GM18519 (cell line): Measurements from ENCODE around the gene DHX29.

Experiments
- ATAC-seq: cut with Tn5 transposase; IDR thresholded peaks from one replicate; pipeline ENCODE4 v1.9.1; 2021; ENCODE audit warnings: mild to moderate bottlenecking, moderate library complexity; ENCODE audit not compliant: unreplicated experiment, low FRiP score

DHX29 gene

DNA sequence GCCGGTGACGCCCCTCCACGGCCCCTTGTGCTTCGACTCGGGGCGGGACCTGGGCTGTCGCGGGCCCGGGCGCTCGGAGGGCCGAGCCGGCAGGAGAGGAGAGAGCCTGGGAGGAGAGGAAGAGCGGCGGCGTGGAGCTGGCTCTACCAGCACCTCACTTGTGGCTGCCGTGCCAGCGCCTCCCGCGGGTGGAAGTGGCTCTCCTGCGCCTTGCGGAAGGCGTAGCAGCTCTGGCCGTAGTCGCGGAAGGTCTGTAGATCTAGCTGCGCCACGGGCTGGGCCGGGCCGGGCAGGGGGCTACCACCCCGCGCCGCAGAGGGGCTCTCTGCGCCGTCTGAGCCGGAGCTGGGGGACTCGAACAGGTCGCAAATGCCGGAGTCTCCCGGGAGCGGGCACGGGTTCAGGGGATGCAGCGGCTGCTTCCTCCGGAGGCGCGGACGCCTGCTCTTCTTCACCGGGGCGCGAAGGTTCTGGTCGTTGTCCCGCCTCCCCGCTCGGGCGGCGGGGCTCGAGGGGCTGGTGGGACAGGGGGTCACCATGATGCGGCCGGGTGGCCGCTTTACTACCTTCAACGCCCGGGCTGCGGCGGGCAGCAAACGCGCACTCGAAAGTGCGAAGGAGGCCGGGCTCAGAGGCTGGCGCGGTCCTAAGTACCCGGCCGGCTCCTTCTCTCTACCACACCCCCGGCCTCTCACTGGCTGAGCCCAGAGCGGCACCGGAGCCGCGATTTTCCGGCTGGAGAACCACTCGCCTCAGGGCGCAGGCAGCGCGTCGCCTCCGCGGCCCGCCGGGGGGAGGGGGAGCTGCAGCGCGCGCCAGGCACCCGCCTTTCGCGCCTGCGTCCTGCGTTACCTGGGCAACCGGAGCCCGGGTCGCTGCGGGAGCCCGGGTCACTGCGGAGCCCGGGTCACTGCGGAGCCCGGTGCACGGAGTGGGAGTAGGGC lies 74.2 kb downstream of the DHX29 start, which contains the start of gene CCNO:
CCNO (minus strand) TSS at position 624 of the 944 bp plus-strand sequence; CDS start at position 539, 85 bp downstream.
- peak; percentile 39 for ATAC-seq

DNA sequence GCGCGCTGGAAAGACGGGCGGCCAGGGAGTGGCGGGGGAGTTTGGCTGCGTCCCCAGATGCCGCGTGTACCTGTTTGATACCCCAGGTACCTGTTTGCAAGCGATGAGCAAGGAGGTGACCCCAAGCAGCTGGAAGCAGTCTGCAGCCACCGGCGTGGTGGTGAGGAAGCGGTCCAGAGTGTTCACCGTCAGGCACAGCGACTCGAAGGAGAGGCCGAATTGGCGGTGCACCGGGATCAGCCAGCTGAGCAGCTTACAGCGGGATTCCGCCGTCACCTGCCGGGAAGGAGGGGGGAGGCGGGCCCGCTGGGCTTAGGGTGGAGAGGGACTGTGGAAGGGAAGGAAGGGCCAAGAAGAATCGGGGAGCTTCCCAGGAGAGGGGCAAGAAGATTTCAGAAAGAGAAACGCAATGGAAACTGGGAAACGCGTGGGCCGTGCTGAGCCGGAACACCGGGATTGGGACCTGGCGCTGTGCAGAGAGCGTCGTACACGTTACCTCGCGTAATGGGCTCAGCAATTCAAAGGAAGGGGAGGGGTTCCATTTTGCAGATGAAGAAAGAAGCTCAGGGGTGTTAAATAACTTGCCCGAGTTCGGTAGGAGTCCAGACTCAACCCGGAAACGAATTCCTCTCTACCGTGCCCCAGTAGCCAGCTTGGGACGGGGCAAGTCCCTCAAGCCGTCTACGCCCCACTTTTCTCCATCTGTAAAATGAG lies 75.1 kb downstream of the DHX29 start:
- no peak for ATAC-seq

DNA sequence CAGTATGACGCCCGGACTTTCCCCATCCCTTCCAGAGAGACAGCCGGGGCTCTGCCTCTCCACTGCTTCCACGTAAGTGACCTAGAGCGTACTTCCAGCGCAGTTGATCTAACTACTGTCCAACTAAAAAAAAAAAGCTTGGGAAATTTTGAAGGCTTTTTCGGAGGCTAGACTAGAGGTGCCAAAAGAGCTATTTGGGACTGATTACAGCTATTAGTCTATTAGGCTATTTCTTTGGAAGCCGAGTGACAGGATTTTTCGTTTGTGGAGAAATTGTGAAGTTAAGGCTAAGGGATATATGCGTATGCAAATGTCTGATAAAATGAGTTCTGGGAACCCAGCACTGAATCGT lies 75.6 kb downstream of the DHX29 start:
- ATAC-seq, result no peak

DNA sequence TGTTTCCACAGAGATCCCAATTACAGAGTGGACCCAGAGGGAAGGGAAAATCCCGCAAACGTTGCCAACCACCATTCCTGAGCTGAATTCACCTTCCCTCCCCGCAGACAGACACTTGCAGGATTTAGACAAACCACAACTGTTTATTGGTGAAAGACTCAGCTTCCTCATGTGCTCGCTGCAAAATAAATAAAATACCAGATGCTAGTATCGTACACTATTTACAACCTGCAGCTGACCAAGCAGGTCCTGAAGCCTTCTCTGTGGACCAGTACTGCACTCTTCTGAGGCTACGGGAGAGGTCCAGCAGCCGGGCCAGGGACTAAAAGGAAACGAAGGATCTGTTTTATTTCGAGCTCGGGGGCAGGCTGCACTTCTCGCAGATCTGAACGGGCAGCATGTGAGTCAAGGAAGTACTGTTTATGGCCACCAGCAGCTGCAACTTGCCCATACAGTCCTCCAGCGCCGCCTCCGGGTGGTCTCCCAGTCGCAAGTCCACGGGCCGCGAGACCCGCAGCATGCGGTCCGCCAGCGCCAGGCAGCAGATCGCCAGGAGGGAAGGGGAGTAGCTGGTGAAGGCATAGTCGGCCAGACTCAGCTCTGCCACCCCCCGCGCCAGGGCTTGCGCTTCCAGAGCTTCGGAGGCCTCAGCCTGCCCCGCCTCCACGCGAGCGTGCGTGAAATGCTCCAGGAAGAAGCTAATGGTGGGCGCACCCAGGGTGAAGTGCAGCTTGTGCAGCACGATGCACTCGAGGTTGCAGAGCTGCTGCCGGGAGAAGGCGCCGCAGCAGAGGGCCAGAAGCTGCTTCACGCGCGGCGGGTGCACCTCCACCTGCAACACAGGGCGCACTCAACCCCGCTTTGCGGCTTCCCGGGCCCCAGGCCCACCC lies 76.2 kb downstream of the DHX29 start:
- ATAC-seq, result no peak

DNA sequence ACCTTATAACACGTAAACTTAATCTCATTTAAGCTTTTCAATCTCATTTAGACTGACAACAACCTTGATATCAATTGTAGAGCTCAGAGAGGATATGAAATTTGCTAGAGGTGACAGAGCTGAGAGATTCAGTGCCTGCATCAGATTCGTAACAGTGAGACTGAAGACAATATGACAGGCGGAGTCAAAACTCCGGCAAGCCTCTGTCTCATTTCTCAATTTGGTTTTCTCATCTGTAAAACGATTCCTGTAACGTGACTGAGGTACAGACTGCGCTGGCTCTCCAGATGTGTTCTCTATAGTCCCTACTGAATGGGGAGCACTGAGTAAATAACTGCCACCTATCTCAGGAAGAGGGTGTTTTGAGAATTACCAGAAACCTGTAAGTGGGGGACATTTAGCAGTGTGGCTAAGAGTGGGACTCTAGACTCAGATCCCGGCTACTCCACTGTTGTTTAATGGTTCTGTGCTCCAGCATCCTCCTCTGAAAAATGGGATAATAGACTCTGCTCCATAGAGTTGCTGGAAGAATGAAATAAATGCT lies 77.3 kb downstream of the DHX29 start:
- ATAC-seq, result no peak

DNA sequence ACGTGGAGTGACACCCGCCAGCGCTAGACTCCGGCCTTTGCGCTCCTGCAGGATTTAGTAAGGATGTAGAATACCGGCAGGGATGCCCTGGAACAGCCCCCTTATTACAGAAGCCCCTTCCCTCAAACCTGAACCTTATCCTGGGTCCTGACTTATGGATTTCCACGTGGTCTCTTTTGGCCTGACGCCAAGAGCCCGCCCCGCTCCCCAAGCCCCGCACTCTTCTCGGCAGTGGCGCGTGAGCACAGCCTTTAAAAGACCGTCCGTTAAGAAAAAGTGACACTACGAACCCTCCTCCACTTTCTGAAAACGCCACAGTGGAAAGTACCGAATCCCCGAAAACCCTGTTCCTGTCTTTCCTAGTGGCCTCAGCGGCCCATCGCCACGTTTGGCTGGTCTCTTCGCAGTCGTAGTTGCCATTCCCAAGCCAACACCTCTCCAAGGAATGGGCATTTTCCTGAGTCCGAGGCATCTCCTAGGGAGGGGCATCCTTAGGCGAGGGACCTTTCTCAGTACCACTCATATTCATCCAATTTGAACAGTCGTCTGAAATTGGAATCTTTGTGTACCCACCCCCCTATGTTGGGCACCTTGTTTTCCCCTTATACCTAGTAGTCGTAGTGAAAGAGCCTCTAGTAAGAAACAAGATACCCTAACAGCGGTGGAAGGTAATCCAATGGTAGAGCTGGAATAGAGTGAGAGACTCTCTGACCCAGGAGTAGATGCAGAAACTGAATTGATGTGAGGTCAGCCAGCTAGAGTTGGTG lies 79.6 kb downstream of the DHX29 start:
- ATAC-seq, result no peak

GRCh38 chr5:55226934-55227663 lies 80.4 kb downstream of the DHX29 start, which contains the start of gene MCIDAS:
MCIDAS (minus strand) TSS chr5:55227315; CDS start chr5:55227138, 177 bp downstream.
- no peak for ATAC-seq

- no peak for ATAC-seq
These were observed 81.2 kb downstream of the DHX29 start for GRCh38 chr5:55226027-55226933.

- no peak for ATAC-seq
These were observed 82.1 kb downstream of the DHX29 start for GRCh38 chr5:55225346-55225745.

DNA sequence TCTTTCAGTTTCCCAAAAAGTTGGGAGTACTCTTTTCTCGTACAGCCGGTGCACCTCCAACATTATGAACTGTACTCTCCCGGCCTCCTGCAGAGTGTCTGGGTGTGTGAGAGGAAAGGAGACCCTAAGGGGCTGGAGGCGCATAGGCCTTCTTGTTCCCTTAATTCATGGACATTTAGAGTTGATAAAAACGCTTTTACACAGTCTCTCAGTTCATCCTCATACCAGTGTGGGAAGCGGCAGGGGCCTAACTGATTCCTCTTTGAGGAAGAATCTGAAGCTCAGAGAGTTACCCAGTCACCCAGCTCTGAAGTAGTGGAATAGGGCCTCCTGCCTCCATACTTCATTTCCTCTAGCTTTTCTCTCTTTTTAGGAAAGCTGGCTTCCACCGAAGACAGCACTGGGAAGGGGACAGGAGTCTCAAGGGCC lies 83.7 kb downstream of the DHX29 start:
- ATAC-seq, result no peak

GRCh38 chr5:55222985-55223811 lies 84.3 kb downstream of the DHX29 start:
- ATAC-seq, result no peak

DNA sequence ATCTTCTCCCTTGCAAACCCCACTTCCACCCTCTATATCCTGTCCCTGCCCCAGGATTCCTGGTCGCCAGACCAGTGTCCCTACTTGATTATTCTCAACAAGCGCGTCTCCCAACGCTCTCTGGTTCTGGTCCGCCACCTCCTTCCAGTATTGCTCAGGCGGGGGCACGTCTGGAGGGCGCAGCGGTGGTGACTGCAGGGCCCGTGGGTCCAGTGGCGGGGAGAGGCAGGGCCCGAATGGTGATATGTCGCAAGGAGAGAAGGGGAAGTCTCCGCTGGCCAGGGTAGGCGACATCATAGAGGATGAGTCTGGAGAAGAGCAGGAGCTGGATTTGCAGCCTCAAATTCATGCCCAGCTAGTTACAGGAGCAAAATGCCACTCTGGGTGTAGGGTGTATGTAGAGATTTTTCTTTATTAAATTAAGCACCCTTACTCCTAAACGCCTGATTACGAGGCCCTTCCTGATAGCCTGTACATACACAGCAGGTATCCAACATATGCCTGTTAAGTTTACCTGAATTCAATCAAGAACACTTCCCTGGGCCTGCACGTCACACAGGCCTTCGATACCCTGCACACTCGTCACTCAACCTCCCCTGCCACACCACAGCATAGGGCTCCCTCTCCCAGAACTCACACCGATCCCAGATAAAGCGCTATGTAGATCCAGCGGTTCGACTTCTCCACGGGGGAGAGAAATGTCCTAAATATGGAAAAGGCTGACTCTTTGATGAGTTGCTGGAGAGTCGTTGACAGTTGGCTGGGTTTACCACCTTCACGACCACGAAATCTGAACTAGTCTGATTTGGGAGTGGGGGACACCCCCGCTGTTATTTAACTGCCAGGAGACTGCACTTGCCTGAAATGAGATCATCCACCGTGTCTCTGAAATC lies 85.2 kb downstream of the DHX29 start:
- ATAC-seq, result no peak

DNA sequence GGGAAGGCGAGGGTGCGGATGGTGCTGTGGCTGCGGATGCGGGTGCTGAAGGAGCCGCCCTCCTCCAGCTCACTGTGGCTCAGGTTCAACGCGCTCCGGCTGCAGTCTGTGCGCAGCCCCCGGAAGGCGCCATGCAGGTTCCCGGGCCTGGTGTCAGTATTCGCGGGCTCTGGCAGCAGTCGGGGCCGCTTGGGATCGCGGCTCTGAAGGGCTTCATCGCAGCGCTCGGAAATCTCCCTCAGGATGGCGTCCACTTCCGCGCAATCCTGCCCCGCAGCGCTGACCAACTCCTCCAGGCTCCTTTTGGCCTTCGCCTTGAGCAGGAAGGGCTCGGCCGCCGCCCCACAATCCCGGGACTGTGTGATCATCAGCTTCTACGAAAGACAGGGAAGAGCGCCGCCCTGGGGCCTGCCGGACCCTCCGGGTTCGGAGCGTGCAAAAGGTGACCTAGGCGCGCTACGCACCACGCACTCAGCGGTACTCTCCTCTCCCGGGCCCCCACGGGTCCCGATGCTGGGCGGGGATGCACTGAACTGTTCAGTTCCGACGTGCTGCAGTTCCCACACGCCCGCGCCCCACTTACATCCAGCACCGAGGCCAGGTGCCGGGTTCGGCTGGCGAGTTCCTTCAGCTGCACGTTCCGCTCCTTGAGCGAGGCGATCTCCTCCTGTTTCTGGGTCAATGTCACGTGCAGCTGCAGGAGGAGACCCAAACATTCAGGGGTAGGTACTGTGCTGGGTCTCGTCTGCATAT lies 86.9 kb downstream of the DHX29 start:
- ATAC-seq, result no peak

DNA sequence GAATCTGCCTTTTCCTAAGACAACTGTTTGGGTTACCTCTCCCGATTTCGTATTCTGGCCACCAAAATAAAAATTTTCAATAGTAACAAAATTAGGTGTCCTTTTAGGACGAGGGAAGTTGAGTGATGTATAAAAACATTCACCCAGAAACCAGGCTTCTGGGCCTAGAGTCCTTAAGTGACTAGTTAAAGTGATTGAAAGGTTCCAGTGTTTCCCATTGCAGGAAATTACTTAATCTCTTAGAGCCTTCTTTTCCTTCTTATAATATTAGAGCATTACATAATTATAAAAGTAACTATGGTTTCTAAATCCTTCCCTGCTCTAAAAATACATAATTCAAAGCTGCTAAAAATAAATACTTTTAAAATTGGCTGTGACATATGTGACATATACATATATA lies 87.7 kb downstream of the DHX29 start:
- ATAC-seq, result no peak

GRCh38 chr5:55218967-55219366 lies 88.5 kb downstream of the DHX29 start:
- no peak for ATAC-seq
